Liver (tissue), 9 donors: ENCODE measurements around the gene CSNK1G2. TPM values are rescaled to one million over a fixed set of nuclear protein-coding genes. Genes with fewer than 3 reads are reported as not detected.

Experiments used
- DNase-seq: peaks from one replicate; pipeline ENCODE4 v3.0.0-alpha.2; 2017; ENCODE audit warnings: low spot score
- H3K27ac ChIP-seq, 2 donors: one replicate each; pipeline ENCODE4 v1.7.0; 2013; ENCODE audit warnings: inconsistent platforms in 2 of 2, low read length in 2 of 2, control low read depth in 1 of 2, low read depth in 1 of 2, mild to moderate bottlenecking in 1 of 2
- H3K27me3 ChIP-seq, 4 donors: one replicate each; pipeline versions ENCODE4 v1.6.1 to v1.7.0; 2013; ENCODE audit warnings: low read length in 3 of 4, inconsistent platforms in 1 of 4, mild to moderate bottlenecking in 1 of 4, moderate library complexity in 1 of 4; ENCODE audit not compliant: control insufficient read depth in 4 of 4, insufficient read depth in 4 of 4
- H3K36me3 ChIP-seq, 4 donors: one replicate each; pipeline versions ENCODE4 v1.6.1 to v1.7.0; 2013; ENCODE audit warnings: low read length in 3 of 4, mild to moderate bottlenecking in 3 of 4, low read depth in 1 of 4, moderate library complexity in 1 of 4; ENCODE audit not compliant: control insufficient read depth in 4 of 4, insufficient read depth in 3 of 4
- H3K4me1 ChIP-seq, 4 donors: one replicate each; pipeline versions ENCODE4 v1.6.1 to v1.7.0; 2013; ENCODE audit warnings: low read length in 3 of 4, mild to moderate bottlenecking in 3 of 4, moderate library complexity in 1 of 4; ENCODE audit not compliant: control insufficient read depth in 4 of 4, insufficient read depth in 4 of 4
- H3K4me3 ChIP-seq, 3 donors: one replicate each; pipeline versions ENCODE4 v1.6.1 to v1.7.0; 2013; ENCODE audit warnings: low read length in 3 of 3, control low read depth in 1 of 3, low read depth in 1 of 3, mild to moderate bottlenecking in 1 of 3
- H3K9ac ChIP-seq, 2 donors: one replicate each; pipeline ENCODE4 v1.7.0; 2013; ENCODE audit warnings: low read length in 2 of 2, mild to moderate bottlenecking in 2 of 2, moderate library complexity in 2 of 2, control low read depth in 1 of 2, low read depth in 1 of 2
- H3K9me3 ChIP-seq, 4 donors: one replicate each; pipeline versions ENCODE4 v1.6.1 to v1.7.0; 2013; ENCODE audit warnings: low read length in 3 of 4; ENCODE audit not compliant: control insufficient read depth in 4 of 4
- ATF3 ChIP-seq: IDR thresholded peaks from 2 replicates; pipeline ENCODE4 v1.6.1; 2016; ENCODE audit warnings: antibody characterized with exemption
- CTCF ChIP-seq: fragments of 150-350 bp; IDR thresholded peaks from 2 replicates; pipeline ENCODE4 v1.5.1; 2017; ENCODE audit warnings: improper control_type of control experiment, low read depth, low read length; ENCODE audit not compliant: missing input control
- EGR1 ChIP-seq, 2 donors: IDR thresholded peaks; 2 replicates each; pipeline ENCODE4 v1.6.1; 2016 to 2018; ENCODE audit warnings: antibody characterized with exemption in 2 of 2, low read depth in 2 of 2
- FOXA2 ChIP-seq: IDR thresholded peaks from 2 replicates; pipeline ENCODE4 v1.6.1; 2016; ENCODE audit warnings: antibody characterized with exemption
- GABPA ChIP-seq, 2 donors: IDR thresholded peaks in 1 of 2; conservative IDR thresholded peaks in 1 of 2; 2 replicates each; pipeline ENCODE4 v1.6.1; 2016; ENCODE audit warnings: antibody characterized with exemption in 2 of 2, mild to moderate bottlenecking in 1 of 2, moderate library complexity in 1 of 2
- HNF4A ChIP-seq, 2 donors: conservative IDR thresholded peaks; 2 replicates each; pipeline ENCODE4 v1.6.1; 2016; ENCODE audit warnings: antibody characterized with exemption in 2 of 2, mild to moderate bottlenecking in 2 of 2
- JUND ChIP-seq, 2 donors: IDR thresholded peaks; 2 replicates each; pipeline ENCODE4 v1.6.1; 2016; ENCODE audit warnings: antibody characterized with exemption in 2 of 2
- MAX ChIP-seq: IDR thresholded peaks from 2 replicates; pipeline ENCODE4 v1.6.1; 2016; ENCODE audit warnings: antibody characterized with exemption
- NR2F2 ChIP-seq: IDR thresholded peaks from 2 replicates; pipeline ENCODE4 v1.6.1; 2016; ENCODE audit warnings: antibody characterized with exemption
- RAD21 ChIP-seq, 2 donors: IDR thresholded peaks; 2 replicates each; pipeline ENCODE4 v1.6.1; 2016; ENCODE audit warnings: antibody characterized with exemption in 2 of 2, mild to moderate bottlenecking in 2 of 2
- RXRA ChIP-seq, 2 donors: IDR thresholded peaks; 2 replicates each; pipeline ENCODE4 v1.6.1; 2017 to 2018; ENCODE audit warnings: antibody characterized with exemption in 2 of 2, mild to moderate bottlenecking in 1 of 2
- SP1 ChIP-seq: IDR thresholded peaks from 2 replicates; pipeline ENCODE4 v1.6.1; 2018; ENCODE audit warnings: antibody characterized with exemption, mild to moderate bottlenecking
- TAF1 ChIP-seq: conservative IDR thresholded peaks from 2 replicates; pipeline ENCODE4 v1.6.1; 2016; ENCODE audit warnings: antibody characterized with exemption, mild to moderate bottlenecking
- YY1 ChIP-seq: IDR thresholded peaks from 2 replicates; pipeline ENCODE4 v1.6.1; 2016; ENCODE audit warnings: antibody characterized with exemption, mild to moderate bottlenecking
- ZBTB33 ChIP-seq: IDR thresholded peaks from 2 replicates; pipeline ENCODE4 v1.6.1; 2016; ENCODE audit warnings: antibody characterized with exemption
- WGBS: extraction: QIAGEN DNeasy Blood & Tissue Kit; methylation state at CpG from one replicate; pipeline ENCODE4 v1.1.7; 2013; 5-methylcytosine and 5-hydroxymethylcytosine counted together
- polyA plus RNA-seq, 2 donors: library from polyadenylated mRNA; stranded (reverse) in 1 of 2; unstranded in 1 of 2; fragments of 200-250 nt in 1 of 2; fragments of >200 nt in 1 of 2; fragmentation: Nextera tagmentation in 1 of 2; extraction: Ambion mirVana in 1 of 2; gene quantifications; one replicate each; pipeline versions ENCODE4 v1.2.1 to v1.2.3, GENCODE V29; 2013 to 2015
- total RNA-seq, 2 donors: library from RNA; depleted of rRNA; stranded (reverse); fragments of >200 nt; gene quantifications; one replicate each; pipeline ENCODE4 v1.2.3, GENCODE V29; 2014
- donor health status: healthy.
- donor health status: healthy.
- donor health status: healthy.
- donor health status: healthy.
- donor health status: healthy.

The CSNK1G2 gene
- total and polyA plus RNA-seq, 4 donors: 3.5 to 30.6 (median 23.9) TPM

- Histone ChIP-seq H3K36me3 (no peaks in the 10 kb centered on the region), H3K9me3 (no peaks in the 10 kb centered on the region), H3K9ac (peak overlapping the region in 1 of 2 donors; percentile 50), H3K27me3 (no peaks in the 10 kb centered on the region), H3K27ac (peak overlapping the region; percentile 92 to 96), H3K4me1 (peaks cover 6 to 25% (median 18%) of the 10 kb centered on the region in 4 donors), H3K4me3 (peak overlapping the region; percentile 56 to 80 (median 60))
- DNase-seq: peak; percentile 67
- TF ChIP-seq EGR1 (IDR thresholded peaks at IDR 0.05; ENCODE audit: low read depth in 2 of 2): no peak
- TF ChIP-seq ATF3: no peak
- TF ChIP-seq RAD21 (IDR thresholded peaks at IDR 0.05): peak; percentile 2 to 27
- TF ChIP-seq FOXA2: no peak
- no peak for TF ChIP-seq TAF1
- TF ChIP-seq GABPA (IDR thresholded peaks at IDR 0.05 in 1 of 2, conservative IDR thresholded peaks at IDR 0.05 in 1 of 2): peak in 1 of 2 donors; percentile 53
- TF ChIP-seq NR2F2: no peak
- TF ChIP-seq SP1: peak; percentile 7
- no peak for TF ChIP-seq JUND (IDR thresholded peaks at IDR 0.05)
- no peak for TF ChIP-seq CTCF
- WGBS: 5% methylated on average over 40 of the region's 40 CpGs
These were observed 1.3 kb downstream of the CSNK1G2 start for GRCh38 chr19:1942078-1942933.

GRCh38 chr19:1942934-1943555 is 2.1 kb downstream of the CSNK1G2 start:
- H3K9ac ChIP-seq: peak overlapping the region in 1 of 2 donors; percentile 37
- no peak for DNase-seq
- H3K27me3 ChIP-seq: no peaks in the 10 kb centered on the region
- TF ChIP-seq NR2F2 (no peak), ATF3 (no peak), RXRA (IDR thresholded peaks at IDR 0.05) (no peak), YY1 (no peak), MAX (no peak), RAD21 (IDR thresholded peaks at IDR 0.05) (no peak), ZBTB33 (no peak), CTCF (no peak), TAF1 (no peak), SP1 (no peak), FOXA2 (no peak), HNF4A (conservative IDR thresholded peaks at IDR 0.05) (no peak), GABPA (IDR thresholded peaks at IDR 0.05 in 1 of 2, conservative IDR thresholded peaks at IDR 0.05 in 1 of 2) (no peak), JUND (IDR thresholded peaks at IDR 0.05) (no peak)
- H3K27ac ChIP-seq: peak overlapping the region; percentile 92 to 96
- no peaks in the 10 kb centered on the region for H3K9me3 ChIP-seq
- H3K4me3 ChIP-seq: peak overlapping the region in 2 of 3 donors; percentile 23 to 80
- H3K36me3 ChIP-seq: peaks cover 0 to 2% (median 0%) of the 10 kb centered on the region in 4 donors
- H3K4me1 ChIP-seq: peaks cover 6 to 25% (median 18%) of the 10 kb centered on the region in 4 donors
- 61% methylated on average over 21 of the region's 21 CpGs for WGBS
